ENCODE results near the gene ZCCHC3. TPM values are rescaled to one million over a fixed set of nuclear protein-coding genes. Genes with fewer than 3 reads are reported as not detected.

Gene ZCCHC3
- total RNA-seq, 1 donor from 2014 or later: 15.7 TPM

- intact Hi-C loops (cut with DNase I): no loop called here
Measured at GRCh38 chr20:305745-306144, 8.4 kb downstream of the ZCCHC3 start.

GRCh38 chr20:308427-309038 is 11.2 kb downstream of the ZCCHC3 start:
- Histone ChIP-seq H3K36me3 (no peaks in the 10 kb centered on the region), H3K9me3 (no peaks in the 10 kb centered on the region), H3K4me1 (peaks cover 21% of the 10 kb centered on the region), H3K4me3 (no peak overlapping the region), H3K27me3 (no peaks in the 10 kb centered on the region), H3K27ac (no peak overlapping the region)
- ATAC-seq (no peak), DNase-seq (no peak)
- TF ChIP-seq CTCF (IDR thresholded peaks at IDR 0.05): no peak
- intact Hi-C loops (cut with DNase I): no loop called here

More at GRCh38 chr20:305745-306144, 8.4 kb downstream of the ZCCHC3 start:
- H3K36me3 ChIP-seq: no peaks in the 10 kb centered on the region
- DNase-seq (no peak), ATAC-seq (no peak)
- no peaks in the 10 kb centered on the region for H3K9me3 ChIP-seq
- peaks cover 24% of the 10 kb centered on the region for H3K4me1 ChIP-seq
- no peak overlapping the region for H3K4me3 ChIP-seq
- no peak for TF ChIP-seq CTCF (IDR thresholded peaks at IDR 0.05)
- H3K27ac ChIP-seq: no peak overlapping the region
- no peaks in the 10 kb centered on the region for H3K27me3 ChIP-seq

GRCh38 chr20:309306-309840 is 12.0 kb downstream of the ZCCHC3 start:
- Histone ChIP-seq H3K27ac (peak overlapping the region; percentile 92), H3K9me3 (no peaks in the 10 kb centered on the region), H3K27me3 (no peaks in the 10 kb centered on the region), H3K4me1 (peaks cover 21% of the 10 kb centered on the region), H3K36me3 (no peaks in the 10 kb centered on the region), H3K4me3 (peak overlapping the region; percentile 60)
- intact Hi-C loops (cut with DNase I): no loop called here
- peak; percentile 46 for ATAC-seq
- TF ChIP-seq CTCF (IDR thresholded peaks at IDR 0.05): no peak
- no peak for DNase-seq

- ATAC-seq (peak; percentile 99), DNase-seq (peak; percentile 98)
- intact Hi-C loops (cut with DNase I): no loop called here
- Histone ChIP-seq H3K4me3 (peak overlapping the region; percentile 60), H3K27ac (peak overlapping the region; percentile 92), H3K27me3 (no peaks in the 10 kb centered on the region), H3K4me1 (peaks cover 21% of the 10 kb centered on the region), H3K9me3 (no peaks in the 10 kb centered on the region), H3K36me3 (no peaks in the 10 kb centered on the region)
- no peak for TF ChIP-seq CTCF (IDR thresholded peaks at IDR 0.05)
Measured at GRCh38 chr20:309841-310644, 12.7 kb downstream of the ZCCHC3 start.

GRCh38 chr20:310645-311044 is 13.3 kb downstream of the ZCCHC3 start:
- no peak for TF ChIP-seq CTCF (IDR thresholded peaks at IDR 0.05)
- Histone ChIP-seq H3K27me3 (no peaks in the 10 kb centered on the region), H3K27ac (peak overlapping the region; percentile 92), H3K9me3 (no peaks in the 10 kb centered on the region), H3K4me1 (peaks cover 21% of the 10 kb centered on the region), H3K4me3 (peak overlapping the region; percentile 60), H3K36me3 (no peaks in the 10 kb centered on the region)
- intact Hi-C loops (cut with DNase I): no loop called here
- no peak for ATAC-seq
- DNase-seq: no peak
